Astrocyte (in vitro differentiated cells and primary cell): ENCODE data around the gene PLEKHA7. TPM values are rescaled to one million over a fixed set of nuclear protein-coding genes. Genes with fewer than 3 reads are reported as not detected.

Experiments used
- DNase-seq: peaks from one replicate; pipeline ENCODE4 v3.0.0-alpha.2; 2010; ENCODE audit warnings: low read depth
- FAIRE-seq: peaks from 2 replicates; lab custom pipeline; 2011; peaks lifted over from hg19 to GRCh38; lab: Jason Lieb, UNC
- H2AFZ ChIP-seq: 2 replicates; pipeline ENCODE4 v1.6.0; 2012; ENCODE audit warnings: low read depth, low read length, inconsistent platforms
- H3K27ac ChIP-seq: 2 replicates; pipeline ENCODE4 v1.5.1; 2011; ENCODE audit warnings: low read depth, low read length, inconsistent platforms
- H3K27me3 ChIP-seq: 2 replicates; pipeline ENCODE4 v1.6.0; 2011; ENCODE audit warnings: low read length, inconsistent platforms; ENCODE audit not compliant: insufficient read depth
- H3K36me3 ChIP-seq: 2 replicates; pipeline ENCODE4 v1.5.1; 2011; ENCODE audit warnings: low read length, inconsistent platforms; ENCODE audit not compliant: insufficient read depth
- H3K4me1 ChIP-seq: 2 replicates; pipeline ENCODE4 v1.5.1; 2011; ENCODE audit warnings: low read length, inconsistent platforms; ENCODE audit not compliant: insufficient read depth
- H3K4me2 ChIP-seq: 2 replicates; pipeline ENCODE4 v1.6.0; 2012; ENCODE audit warnings: low read length, inconsistent platforms
- H3K4me3 ChIP-seq: 2 replicates; pipeline ENCODE4 v1.5.1; 2011; ENCODE audit warnings: low read depth, mild to moderate bottlenecking, low read length, inconsistent platforms; ENCODE audit not compliant: insufficient read depth
- H3K79me2 ChIP-seq: 2 replicates; pipeline ENCODE4 v1.6.0; 2012; ENCODE audit warnings: mild to moderate bottlenecking, low read length, inconsistent platforms; ENCODE audit not compliant: insufficient read depth
- H3K9ac ChIP-seq: 2 replicates; pipeline ENCODE4 v1.6.0; 2012; ENCODE audit warnings: mild to moderate bottlenecking, low read length, inconsistent platforms
- H3K9me3 ChIP-seq: 2 replicates; pipeline ENCODE4 v1.5.1; 2012; ENCODE audit warnings: low read depth, mild to moderate bottlenecking, low read length, inconsistent platforms; ENCODE audit not compliant: insufficient read depth
- H4K20me1 ChIP-seq: 2 replicates; pipeline ENCODE4 v1.6.0; 2012; ENCODE audit warnings: low read length, inconsistent platforms; ENCODE audit not compliant: insufficient read depth
- H3K27ac Mint-ChIP-seq: one replicate; pipeline ENCODE4 v1.8.0; 2021; ENCODE audit warnings: mild to moderate bottlenecking, mixed read lengths; ENCODE audit not compliant: unreplicated experiment
- H3K27me3 Mint-ChIP-seq: one replicate; pipeline ENCODE4 v1.8.0; 2021; ENCODE audit warnings: low read depth, mixed read lengths; ENCODE audit not compliant: unreplicated experiment
- H3K36me3 Mint-ChIP-seq: one replicate; pipeline ENCODE4 v1.8.0; 2021; ENCODE audit warnings: low read depth, mixed read lengths; ENCODE audit not compliant: unreplicated experiment
- H3K4me1 Mint-ChIP-seq: one replicate; pipeline ENCODE4 v1.8.0; 2021; ENCODE audit warnings: low read depth, mixed read lengths; ENCODE audit not compliant: unreplicated experiment
- H3K4me3 Mint-ChIP-seq: one replicate; pipeline ENCODE4 v1.8.0; 2021; ENCODE audit warnings: mild to moderate bottlenecking, moderate library complexity, mixed read lengths; ENCODE audit not compliant: unreplicated experiment
- H3K9me3 Mint-ChIP-seq: one replicate; pipeline ENCODE4 v1.8.0; 2021; ENCODE audit warnings: mild to moderate bottlenecking, mixed read lengths; ENCODE audit not compliant: unreplicated experiment
- EZH2 ChIP-seq: IDR thresholded peaks from 2 replicates; pipeline ENCODE4 v1.6.1; 2012; ENCODE audit warnings: mild to moderate bottlenecking, low read length, inconsistent platforms; ENCODE audit not compliant: insufficient read depth
- total RNA-seq: library from RNA; stranded (reverse); gene quantifications from 2 replicates; pipeline ENCODE4 v1.2.1, GENCODE V29; 2021
- TF ChIP-seq, protein P1 (sequence below): IDR thresholded peaks from 2 replicates; pipeline ENCODE4 v1.5.1; 2011; ENCODE audit warnings: low read depth, mild to moderate bottlenecking, inconsistent platforms, low read length, moderate library complexity; ENCODE audit not compliant: insufficient read depth

PLEKHA7 gene
- total RNA-seq, 1 donor from 2014 or later, result 5.7 TPM

DNA sequence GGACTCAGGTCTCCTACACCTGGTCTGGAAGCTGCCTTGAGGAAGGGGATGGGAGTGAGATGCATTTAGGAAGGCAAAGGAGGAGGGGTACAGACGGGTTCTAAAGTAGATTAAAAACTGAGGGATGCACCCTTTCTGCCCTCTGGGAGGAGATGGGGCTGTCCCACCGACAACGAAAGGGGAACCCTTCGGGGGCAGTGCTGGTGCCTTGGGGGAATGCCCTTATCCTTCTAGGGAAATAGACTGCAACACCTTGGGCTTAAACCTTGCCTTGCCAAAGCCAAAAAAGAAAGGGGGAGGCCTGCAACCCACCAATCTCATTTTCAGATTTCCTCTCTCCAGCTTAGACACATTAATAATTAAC lies 89.8 kb downstream of the PLEKHA7 start:
- Mint-ChIP-seq H3K36me3 (peaks cover 2% of the 10 kb centered on the region), H3K4me1 (peaks cover 7% of the 10 kb centered on the region), H3K27ac (no peak overlapping the region), H3K9me3 (peaks cover 3% of the 10 kb centered on the region), H3K4me3 (peak overlapping the region; percentile 84), H3K27me3 (peaks cover 26% of the 10 kb centered on the region)
- peaks cover 6% of the 10 kb centered on the region for H3K4me1 ChIP-seq
- H3K4me2 ChIP-seq, result peak overlapping the region; percentile 92
- H3K27me3 ChIP-seq, result peaks cover 39% of the 10 kb centered on the region
- no peak overlapping the region for H2AFZ ChIP-seq
- no peaks in the 10 kb centered on the region for H3K36me3 ChIP-seq
- H3K9ac ChIP-seq, result no peak overlapping the region
- peaks cover 11% of the 10 kb centered on the region for H4K20me1 ChIP-seq
- H3K4me3 ChIP-seq, result peak overlapping the region; percentile 48
- no peaks in the 10 kb centered on the region for H3K9me3 ChIP-seq
- H3K79me2 ChIP-seq, result no peaks in the 10 kb centered on the region
- FAIRE-seq, result no peak
- no peak for TF ChIP-seq EZH2
- TF ChIP-seq, protein P1, sequence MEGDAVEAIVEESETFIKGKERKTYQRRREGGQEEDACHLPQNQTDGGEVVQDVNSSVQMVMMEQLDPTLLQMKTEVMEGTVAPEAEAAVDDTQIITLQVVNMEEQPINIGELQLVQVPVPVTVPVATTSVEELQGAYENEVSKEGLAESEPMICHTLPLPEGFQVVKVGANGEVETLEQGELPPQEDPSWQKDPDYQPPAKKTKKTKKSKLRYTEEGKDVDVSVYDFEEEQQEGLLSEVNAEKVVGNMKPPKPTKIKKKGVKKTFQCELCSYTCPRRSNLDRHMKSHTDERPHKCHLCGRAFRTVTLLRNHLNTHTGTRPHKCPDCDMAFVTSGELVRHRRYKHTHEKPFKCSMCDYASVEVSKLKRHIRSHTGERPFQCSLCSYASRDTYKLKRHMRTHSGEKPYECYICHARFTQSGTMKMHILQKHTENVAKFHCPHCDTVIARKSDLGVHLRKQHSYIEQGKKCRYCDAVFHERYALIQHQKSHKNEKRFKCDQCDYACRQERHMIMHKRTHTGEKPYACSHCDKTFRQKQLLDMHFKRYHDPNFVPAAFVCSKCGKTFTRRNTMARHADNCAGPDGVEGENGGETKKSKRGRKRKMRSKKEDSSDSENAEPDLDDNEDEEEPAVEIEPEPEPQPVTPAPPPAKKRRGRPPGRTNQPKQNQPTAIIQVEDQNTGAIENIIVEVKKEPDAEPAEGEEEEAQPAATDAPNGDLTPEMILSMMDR, result no peak
- no peak overlapping the region for H3K27ac ChIP-seq
- no peak for DNase-seq

DNA sequence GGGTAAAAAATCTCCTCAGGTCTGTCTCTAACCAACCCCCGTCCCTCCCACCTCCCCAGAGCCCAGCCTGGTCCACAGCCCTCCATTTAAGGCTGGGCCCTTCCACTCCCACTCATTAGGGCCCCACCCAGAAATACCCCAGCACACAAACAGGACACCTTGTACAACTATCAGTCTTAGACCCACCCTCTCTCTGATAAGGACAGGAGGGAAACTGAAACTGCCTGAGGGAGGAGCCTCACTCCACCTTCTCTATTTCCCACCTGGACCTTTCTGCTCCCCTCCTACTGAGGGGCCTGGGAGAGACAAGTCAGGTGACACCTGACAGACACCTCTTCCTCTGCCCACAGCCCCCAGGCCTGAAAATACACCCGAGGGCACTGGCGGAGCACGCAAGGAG lies 90.2 kb downstream of the PLEKHA7 start:
- Mint-ChIP-seq H3K36me3 (peaks cover 2% of the 10 kb centered on the region), H3K4me3 (peak overlapping the region; percentile 84), H3K27me3 (peaks cover 26% of the 10 kb centered on the region), H3K4me1 (peaks cover 7% of the 10 kb centered on the region), H3K9me3 (peaks cover 3% of the 10 kb centered on the region), H3K27ac (no peak overlapping the region)
- no peak overlapping the region for H3K27ac ChIP-seq
- H3K79me2 ChIP-seq, result no peaks in the 10 kb centered on the region
- H3K9ac ChIP-seq, result no peak overlapping the region
- TF ChIP-seq, protein P1, result no peak
- TF ChIP-seq EZH2, result no peak
- H2AFZ ChIP-seq, result no peak overlapping the region
- FAIRE-seq (no peak), DNase-seq (no peak)
- H4K20me1 ChIP-seq, result peaks cover 11% of the 10 kb centered on the region
- no peaks in the 10 kb centered on the region for H3K36me3 ChIP-seq
- peaks cover 39% of the 10 kb centered on the region for H3K27me3 ChIP-seq
- H3K4me3 ChIP-seq, result no peak overlapping the region
- H3K4me2 ChIP-seq, result no peak overlapping the region
- peaks cover 6% of the 10 kb centered on the region for H3K4me1 ChIP-seq
- H3K9me3 ChIP-seq, result no peaks in the 10 kb centered on the region

DNA sequence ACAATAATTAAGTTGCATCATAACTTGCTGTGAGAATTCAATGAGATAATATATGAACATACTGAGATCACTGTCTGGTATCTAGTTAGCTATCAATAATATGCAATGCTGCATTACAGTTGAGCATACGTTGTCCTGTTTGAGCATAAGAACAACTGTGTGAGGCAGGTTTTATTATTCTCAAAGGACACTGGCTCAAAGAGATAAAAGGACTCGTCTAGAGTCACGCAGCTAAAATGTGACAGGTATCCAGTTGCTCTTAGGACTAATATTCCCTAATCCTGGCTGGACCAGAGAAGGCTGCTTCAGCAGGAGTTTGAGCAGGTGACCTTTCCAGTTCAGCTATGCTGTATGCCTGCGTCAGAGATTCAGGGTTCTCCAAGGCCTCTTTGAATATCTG lies 92.5 kb downstream of the PLEKHA7 start:
- H3K27ac ChIP-seq, result no peak overlapping the region
- peaks cover 3% of the 10 kb centered on the region for H3K9me3 Mint-ChIP-seq
- FAIRE-seq, result no peak
- H3K27me3 Mint-ChIP-seq, result peaks cover 26% of the 10 kb centered on the region
- H2AFZ ChIP-seq, result no peak overlapping the region
- DNase-seq, result no peak
- H3K79me2 ChIP-seq, result no peaks in the 10 kb centered on the region
- peaks cover 6% of the 10 kb centered on the region for H3K4me1 ChIP-seq
- H3K36me3 Mint-ChIP-seq, result peaks cover 2% of the 10 kb centered on the region
- H3K27ac Mint-ChIP-seq, result no peak overlapping the region
- no peak for TF ChIP-seq EZH2
- TF ChIP-seq, protein P1, result no peak
- peaks cover 7% of the 10 kb centered on the region for H3K4me1 Mint-ChIP-seq
- H3K4me3 ChIP-seq, result no peak overlapping the region
- no peaks in the 10 kb centered on the region for H3K36me3 ChIP-seq
- H3K9ac ChIP-seq, result no peak overlapping the region
- H3K4me3 Mint-ChIP-seq, result no peak overlapping the region
- H3K9me3 ChIP-seq, result no peaks in the 10 kb centered on the region
- H3K27me3 ChIP-seq, result peaks cover 38% of the 10 kb centered on the region
- no peak overlapping the region for H3K4me2 ChIP-seq
- H4K20me1 ChIP-seq, result peaks cover 11% of the 10 kb centered on the region
